GM12878 (cell line): Measurements from ENCODE around the gene RNF126.

Experiments used
- CREB1 ChIP-seq: IDR thresholded peaks from 2 replicates; pipeline ENCODE4 v1.6.1; 2012; ENCODE audit warnings: low read depth, mild to moderate bottlenecking, inconsistent platforms
- RBBP5 ChIP-seq: fragments of 200-600 bp; sonication (generic); conservative IDR thresholded peaks from 2 replicates; pipeline ENCODE4 v1.6.1; 2016
- SMC3 ChIP-seq: IDR thresholded peaks from 2 replicates; pipeline ENCODE4 v1.6.1; 2011; ENCODE audit warnings: low read length, improper control_type of control experiment, borderline replicate concordance
- TARDBP ChIP-seq: IDR thresholded peaks from 2 replicates; pipeline ENCODE4 v1.6.1; 2016; ENCODE audit warnings: borderline replicate concordance
- TCF12 ChIP-seq: IDR thresholded peaks from 2 replicates; pipeline ENCODE4 v1.6.1; 2011; ENCODE audit warnings: low read depth, mild to moderate bottlenecking, low read length
- WRNIP1 ChIP-seq: IDR thresholded peaks from 2 replicates; pipeline ENCODE4 v1.6.1; 2011; ENCODE audit warnings: low read depth, low read length, improper control_type of control experiment, borderline replicate concordance
- TF ChIP-seq, protein P1 (sequence below), 3 experiments: IDR thresholded peaks in 2 of 3; conservative IDR thresholded peaks in 1 of 3; 2 replicates each; pipeline ENCODE4 v1.5.1; 2011; ENCODE audit warnings: low read depth in 3 of 3, low read length in 3 of 3, mild to moderate bottlenecking in 3 of 3, control low read depth in 2 of 3, moderate library complexity in 2 of 3, inconsistent platforms in 1 of 3, mixed read lengths in 1 of 3; ENCODE audit not compliant: control insufficient read depth in 2 of 3, insufficient read depth in 1 of 3; ENCODE audit errors: extremely low read depth in 1 of 3

DNA sequence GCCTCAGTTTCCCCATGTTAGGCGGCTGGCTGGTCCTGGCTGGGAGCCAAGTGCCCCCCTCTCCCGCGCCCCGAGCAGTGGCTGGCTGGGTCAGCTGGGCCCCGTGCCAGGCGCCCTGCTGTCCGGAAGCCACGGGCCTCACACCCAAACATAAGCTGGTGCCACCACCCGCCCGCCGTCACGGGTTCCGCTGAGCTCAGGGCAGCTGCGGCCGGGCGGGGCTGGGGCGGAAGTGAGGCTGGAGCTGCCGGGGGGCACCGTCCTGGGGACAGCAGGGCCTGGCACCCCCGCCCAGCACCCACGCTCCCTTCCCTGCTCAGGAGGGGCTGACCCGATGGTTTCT, 54.0 kb downstream of the RNF126 start:
- TF ChIP-seq, protein P1, sequence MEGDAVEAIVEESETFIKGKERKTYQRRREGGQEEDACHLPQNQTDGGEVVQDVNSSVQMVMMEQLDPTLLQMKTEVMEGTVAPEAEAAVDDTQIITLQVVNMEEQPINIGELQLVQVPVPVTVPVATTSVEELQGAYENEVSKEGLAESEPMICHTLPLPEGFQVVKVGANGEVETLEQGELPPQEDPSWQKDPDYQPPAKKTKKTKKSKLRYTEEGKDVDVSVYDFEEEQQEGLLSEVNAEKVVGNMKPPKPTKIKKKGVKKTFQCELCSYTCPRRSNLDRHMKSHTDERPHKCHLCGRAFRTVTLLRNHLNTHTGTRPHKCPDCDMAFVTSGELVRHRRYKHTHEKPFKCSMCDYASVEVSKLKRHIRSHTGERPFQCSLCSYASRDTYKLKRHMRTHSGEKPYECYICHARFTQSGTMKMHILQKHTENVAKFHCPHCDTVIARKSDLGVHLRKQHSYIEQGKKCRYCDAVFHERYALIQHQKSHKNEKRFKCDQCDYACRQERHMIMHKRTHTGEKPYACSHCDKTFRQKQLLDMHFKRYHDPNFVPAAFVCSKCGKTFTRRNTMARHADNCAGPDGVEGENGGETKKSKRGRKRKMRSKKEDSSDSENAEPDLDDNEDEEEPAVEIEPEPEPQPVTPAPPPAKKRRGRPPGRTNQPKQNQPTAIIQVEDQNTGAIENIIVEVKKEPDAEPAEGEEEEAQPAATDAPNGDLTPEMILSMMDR (IDR thresholded peaks at IDR 0.05 in 2 of 3, conservative IDR thresholded peaks at IDR 0.05 in 1 of 3; ENCODE audit: control insufficient read depth in 2 of 3, extremely low read depth in 1 of 3, insufficient read depth in 1 of 3, low read depth in 3 of 3, low read length in 3 of 3) = no peak
- TF ChIP-seq CREB1 (no peak), SMC3 (no peak), TARDBP (no peak), WRNIP1 (no peak), RBBP5 (no peak), TCF12 (no peak)
